Stomach (tissue), 9 donors: Measurements from ENCODE around the gene TSGA10. TPM values are rescaled to one million over a fixed set of nuclear protein-coding genes. Genes with fewer than 3 reads are reported as not detected.

Experiments
- DNase-seq, 2 donors: peaks; one replicate each; pipeline versions ENCODE4 v3.0.0 to v3.0.0-alpha.2; 2013 to 2019
- H3K27ac ChIP-seq, 5 donors: fragments of 200-600 bp in 4 of 5; sonication (generic) in 4 of 5; one replicate each; pipeline ENCODE4 v1.5.1; 2013 to 2019; ENCODE audit warnings: mild to moderate bottlenecking in 1 of 5, moderate library complexity in 1 of 5
- H3K27me3 ChIP-seq, 3 donors: fragments of 200-600 bp; sonication (generic); one replicate each; pipeline ENCODE4 v1.5.1; 2017 to 2019; ENCODE audit warnings: mixed run types in 1 of 3
- H3K36me3 ChIP-seq, 4 donors: fragments of 200-600 bp; sonication (generic); 1 replicate in 3 of 4; 2 replicates in 1 of 4; pipeline ENCODE4 v1.5.1; 2016 to 2019
- H3K4me1 ChIP-seq, 4 donors: fragments of 200-600 bp; sonication (generic); one replicate each; pipeline ENCODE4 v1.5.1; 2016 to 2019
- H3K4me3 ChIP-seq, 4 donors: fragments of 200-600 bp; sonication (generic) in 3 of 4; one replicate each; pipeline ENCODE4 v1.5.1; 2016 to 2019; ENCODE audit warnings: mild to moderate bottlenecking in 1 of 4
- H3K9me3 ChIP-seq, 4 donors: fragments of 200-600 bp; sonication (generic); one replicate each; pipeline ENCODE4 v1.5.1; 2016 to 2019
- EP300 ChIP-seq: sonication (generic); formaldehyde crosslinking; IDR thresholded peaks from one replicate; pipeline ENCODE4 v1.6.1; 2017; ENCODE audit warnings: antibody characterized with exemption
- POLR2A ChIP-seq, 4 donors: fragments of 450-650 bp; IDR thresholded peaks; one replicate each; pipeline ENCODE4 v1.6.1; 2016; ENCODE audit warnings: antibody characterized with exemption in 4 of 4, control low read depth in 2 of 4, mild to moderate bottlenecking in 1 of 4, moderate library complexity in 1 of 4
- POLR2AphosphoS5 ChIP-seq, 3 donors: sonication (generic); formaldehyde crosslinking; IDR thresholded peaks; one replicate each; pipeline ENCODE4 v1.6.1; 2016; ENCODE audit warnings: antibody characterized with exemption in 3 of 3
- WGBS, 5 donors: extraction: QIAGEN DNeasy Blood & Tissue Kit in 3 of 5; methylation state at CpG; one replicate each; pipeline versions ENCODE4 v1.1.5 to v1.1.7; 2013 to 2018; 5-methylcytosine and 5-hydroxymethylcytosine counted together
- intact Hi-C: fragments of 100-400 bp; cut with DNase I; formaldehyde crosslinking; loops from one replicate; pipeline ENCODE4 v1.15.1; 2023; ENCODE audit warnings: low total_unique reads
- polyA plus RNA-seq, 3 donors: library from polyadenylated mRNA; stranded (reverse); fragments of 200-250 nt; gene quantifications; one replicate each; pipeline ENCODE4 v1.2.3, GENCODE V29; 2013
- total RNA-seq, 5 donors: library from RNA; depleted of rRNA; stranded (reverse); fragments of >200 nt; gene quantifications; one replicate each; pipeline versions ENCODE4 v1.1.0 to v1.2.3, GENCODE V29; 2014 to 2016
- TF ChIP-seq, protein P1 (sequence below), 7 experiments: fragments of 450-650 bp in 4 of 7; fragments of 200-600 bp in 3 of 7; sonication (generic) in 3 of 7; IDR thresholded peaks; one replicate each; pipeline ENCODE4 v1.5.1; 2016 to 2019; ENCODE audit warnings: antibody characterized with exemption in 7 of 7, control low read depth in 2 of 7, mild to moderate bottlenecking in 1 of 7
- donor health status: healthy with polysubstance abuse.
- donor health status: Bipolar disorder and iron deficiency.
- donor health status: healthy.

The TSGA10 gene
- total and polyA plus RNA-seq, 8 donors = 1.3 to 19.3 (median 5.4) TPM

DNA sequence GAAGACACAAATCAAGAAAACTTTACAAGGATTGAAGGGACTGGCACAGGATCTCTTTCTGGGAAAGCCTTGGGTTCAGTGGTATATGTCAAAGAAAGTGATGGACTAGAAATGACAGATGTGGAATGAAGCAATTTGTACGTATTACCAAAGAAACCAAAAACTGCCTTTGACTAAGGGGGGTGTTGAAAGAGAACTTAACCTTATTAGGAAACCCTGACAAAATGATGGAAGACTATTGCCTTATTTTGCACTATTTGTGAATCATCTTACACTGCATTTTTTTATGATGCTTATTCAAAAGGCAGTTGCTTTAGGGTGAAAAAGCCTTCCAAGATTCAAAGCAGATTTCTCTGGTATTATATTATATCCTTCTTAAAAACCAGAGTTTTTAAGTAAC is 4.0 kb downstream of the TSGA10 start:
- Histone ChIP-seq H3K36me3 (no peaks in the 10 kb centered on the region), H3K27me3 (no peaks in the 10 kb centered on the region), H3K27ac (no peak overlapping the region), H3K9me3 (no peaks in the 10 kb centered on the region), H3K4me3 (no peak overlapping the region), H3K4me1 (peaks cover 7 to 23% (median 14%) of the 10 kb centered on the region in 4 donors)
- intact Hi-C loops = no loop called here
- DNase-seq = no peak
- TF ChIP-seq POLR2AphosphoS5 (IDR thresholded peaks at IDR 0.05) = no peak
- no peak for TF ChIP-seq EP300
- no peak for TF ChIP-seq POLR2A (IDR thresholded peaks at IDR 0.05)
- TF ChIP-seq, protein P1, sequence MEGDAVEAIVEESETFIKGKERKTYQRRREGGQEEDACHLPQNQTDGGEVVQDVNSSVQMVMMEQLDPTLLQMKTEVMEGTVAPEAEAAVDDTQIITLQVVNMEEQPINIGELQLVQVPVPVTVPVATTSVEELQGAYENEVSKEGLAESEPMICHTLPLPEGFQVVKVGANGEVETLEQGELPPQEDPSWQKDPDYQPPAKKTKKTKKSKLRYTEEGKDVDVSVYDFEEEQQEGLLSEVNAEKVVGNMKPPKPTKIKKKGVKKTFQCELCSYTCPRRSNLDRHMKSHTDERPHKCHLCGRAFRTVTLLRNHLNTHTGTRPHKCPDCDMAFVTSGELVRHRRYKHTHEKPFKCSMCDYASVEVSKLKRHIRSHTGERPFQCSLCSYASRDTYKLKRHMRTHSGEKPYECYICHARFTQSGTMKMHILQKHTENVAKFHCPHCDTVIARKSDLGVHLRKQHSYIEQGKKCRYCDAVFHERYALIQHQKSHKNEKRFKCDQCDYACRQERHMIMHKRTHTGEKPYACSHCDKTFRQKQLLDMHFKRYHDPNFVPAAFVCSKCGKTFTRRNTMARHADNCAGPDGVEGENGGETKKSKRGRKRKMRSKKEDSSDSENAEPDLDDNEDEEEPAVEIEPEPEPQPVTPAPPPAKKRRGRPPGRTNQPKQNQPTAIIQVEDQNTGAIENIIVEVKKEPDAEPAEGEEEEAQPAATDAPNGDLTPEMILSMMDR (IDR thresholded peaks at IDR 0.05) = no peak
- 76 to 91% (median 83%) methylated on average over 1 of the region's 1 CpG for WGBS, 5 donors

DNA sequence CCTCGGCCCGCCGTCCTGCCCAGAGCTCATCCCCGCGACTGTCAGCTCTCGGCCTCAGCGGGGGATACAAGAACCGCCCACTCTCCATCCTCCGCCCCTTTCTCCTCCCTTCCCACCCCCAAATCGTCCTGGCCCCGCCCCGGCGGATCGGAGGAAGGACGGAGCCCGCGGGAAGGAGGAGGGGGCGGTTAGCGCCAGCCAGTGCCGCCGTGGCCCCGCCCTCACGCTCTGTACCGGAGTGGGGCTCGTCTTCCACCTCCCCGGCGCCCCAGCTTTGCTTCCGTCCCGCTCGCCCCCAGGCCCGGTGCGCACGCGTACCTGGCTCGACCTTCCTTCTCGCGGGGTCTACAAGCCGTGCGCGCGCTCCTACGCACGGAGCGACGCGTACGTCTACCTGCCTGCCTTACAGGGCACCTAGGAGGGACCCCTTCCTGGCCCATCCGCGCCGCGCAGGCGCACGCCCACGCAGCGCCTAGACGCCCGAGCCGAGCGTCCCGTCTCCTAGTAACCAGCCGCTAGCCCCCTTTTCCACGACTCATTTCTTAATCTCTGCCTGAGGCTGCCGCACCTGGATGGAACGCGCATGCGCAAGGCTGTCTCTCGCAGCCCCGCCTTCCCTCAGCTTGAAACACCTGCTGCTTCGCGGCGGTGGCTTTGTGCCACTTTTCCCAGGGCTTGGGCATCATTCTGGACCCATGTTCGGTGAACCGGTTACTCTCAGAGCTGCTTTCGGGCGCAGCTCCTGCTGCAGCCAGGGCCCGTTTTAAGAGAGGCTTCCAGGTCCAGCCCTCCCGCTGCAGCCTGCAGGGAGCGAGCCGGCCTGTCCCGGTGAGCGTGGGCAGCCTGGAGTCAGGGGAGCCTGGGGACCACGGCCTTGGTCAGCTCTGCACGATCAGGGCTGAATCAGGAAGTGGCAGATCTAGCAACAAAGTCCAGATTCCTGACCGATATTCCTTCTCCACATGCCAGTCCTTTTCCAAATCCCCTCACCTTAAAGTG is 13.3 kb downstream of the TSGA10 start, which contains the start of gene C2orf15:
Gene C2orf15 (plus strand): TSS at position 598 of the 999 bp plus-strand sequence. CDS start 8,852 bp downstream, outside the sequence.
- WGBS, 5 donors = 0 to 2% (median 0%) methylated on average over 42 to 84 of the region's 84 CpGs
- intact Hi-C loops = no loop called here
- H3K4me1 ChIP-seq = peaks cover 4 to 20% (median 18%) of the 10 kb centered on the region in 4 donors
- peak within 1 kb of the TSS; percentile 61 to 86 (median 76) for H3K4me3 ChIP-seq
- no peak for TF ChIP-seq EP300
- peak in 1 of 4 donors; percentile 75 for TF ChIP-seq POLR2A (IDR thresholded peaks at IDR 0.05)
- TF ChIP-seq, protein P1 (IDR thresholded peaks at IDR 0.05) = no peak
- peak; percentile 52 to 80 (median 78) for TF ChIP-seq POLR2AphosphoS5 (IDR thresholded peaks at IDR 0.05)
- H3K9me3 ChIP-seq = no peaks in the 10 kb centered on the region
- H3K27me3 ChIP-seq = no peaks in the 10 kb centered on the region
- H3K36me3 ChIP-seq = no peaks in the 10 kb centered on the region
- H3K27ac ChIP-seq = peak within 1 kb of the TSS; percentile 88 to 96 (median 93)
- peak; percentile 97 to 98 for DNase-seq

DNA sequence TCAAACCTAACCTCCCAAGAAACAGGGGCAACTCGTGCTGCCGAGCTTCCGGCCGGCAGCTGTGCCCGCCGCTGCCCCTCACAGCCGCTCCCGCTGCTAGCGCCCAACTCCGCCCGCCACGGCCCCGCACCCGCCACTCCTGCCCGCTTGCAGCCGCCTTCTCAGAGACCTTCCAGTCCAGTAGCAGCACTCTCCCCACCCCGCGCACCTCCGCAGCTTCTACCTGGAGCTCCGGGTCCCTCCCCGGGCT is 14.0 kb downstream of the TSGA10 start:
- peak overlapping the region; percentile 88 to 96 (median 93) for H3K27ac ChIP-seq
- H3K4me1 ChIP-seq = peaks cover 4 to 20% (median 18%) of the 10 kb centered on the region in 4 donors
- DNase-seq = no peak
- H3K4me3 ChIP-seq = peak overlapping the region; percentile 61 to 86 (median 76)
- TF ChIP-seq POLR2A (IDR thresholded peaks at IDR 0.05) (peak in 1 of 4 donors; percentile 68), POLR2AphosphoS5 (IDR thresholded peaks at IDR 0.05) (no peak)
- H3K36me3 ChIP-seq = no peaks in the 10 kb centered on the region
- intact Hi-C loops = no loop called here
- WGBS, 5 donors = 0 to 1% (median 0%) methylated on average over 17 to 21 of the region's 21 CpGs
- no peaks in the 10 kb centered on the region for H3K27me3 ChIP-seq
- H3K9me3 ChIP-seq = no peaks in the 10 kb centered on the region

DNA sequence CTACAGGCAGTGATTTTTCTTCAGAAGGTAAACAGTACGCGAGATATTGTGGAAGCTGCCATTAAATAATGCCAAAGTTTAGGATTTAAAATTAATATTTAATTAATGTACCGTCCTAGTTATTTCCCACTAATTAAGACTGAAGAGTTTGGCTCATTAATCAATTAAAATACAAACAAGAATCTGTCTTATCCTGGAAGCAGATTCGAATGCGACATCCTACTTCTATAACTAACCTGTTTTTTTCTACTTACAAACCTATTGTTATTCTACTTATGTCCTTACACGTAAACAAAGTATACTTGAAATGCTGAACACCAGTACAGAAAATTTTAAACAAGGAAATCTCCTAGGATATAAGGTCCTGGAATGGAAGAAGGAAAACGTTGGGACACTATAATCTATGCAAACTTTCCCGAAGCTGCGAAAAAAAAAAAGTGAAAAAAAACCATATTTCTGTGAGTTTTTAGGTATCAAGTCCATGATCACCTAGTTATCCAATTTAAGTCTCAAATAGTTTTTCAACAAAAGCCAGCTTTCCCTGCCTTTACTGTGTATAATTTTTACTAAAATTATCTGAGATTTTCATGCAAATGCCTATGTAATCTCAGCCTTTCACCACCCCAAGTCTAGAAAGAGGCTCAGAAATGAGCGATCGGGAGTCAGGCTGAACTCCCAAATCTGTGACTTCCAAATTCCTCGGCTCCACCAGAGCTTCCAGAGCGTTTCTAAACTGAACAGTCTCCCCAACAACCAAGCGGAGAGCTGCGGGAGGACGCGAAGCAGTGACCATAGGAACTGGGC is 14.5 kb downstream of the TSGA10 start:
- intact Hi-C loops = no loop called here
- Histone ChIP-seq H3K27ac (peak overlapping the region; percentile 88 to 96 (median 93)), H3K9me3 (no peaks in the 10 kb centered on the region), H3K36me3 (no peaks in the 10 kb centered on the region), H3K4me3 (peak overlapping the region; percentile 61 to 86 (median 76)), H3K27me3 (no peaks in the 10 kb centered on the region), H3K4me1 (peaks cover 4 to 20% (median 18%) of the 10 kb centered on the region in 4 donors)
- no peak for TF ChIP-seq EP300
- TF ChIP-seq POLR2AphosphoS5 (IDR thresholded peaks at IDR 0.05) = no peak
- TF ChIP-seq POLR2A (IDR thresholded peaks at IDR 0.05) = no peak
- TF ChIP-seq, protein P1 (IDR thresholded peaks at IDR 0.05) = no peak
- no peak for DNase-seq
- 13 to 18% (median 14%) methylated on average over 16 to 17 of the region's 17 CpGs for WGBS, 5 donors
